ENCODE results near the gene ZMYND11. TPM values are rescaled to one million over a fixed set of nuclear protein-coding genes. Genes with fewer than 3 reads are reported as not detected.
A peak's percentile ranks its signal among the peaks of the same experiment; 100 is the strongest.

The ZMYND11 gene
- total and polyA plus RNA-seq, 2 of the 13 experiments (the other 11 are each of a cell fraction or from before 2014, with no cell fraction given): 17.5 to 38.7 TPM

GRCh38 chr10:88253-88652 is 47.0 kb upstream of the ZMYND11 start:
- peak; percentile 43 for ATAC-seq
- no peaks in the 10 kb centered on the region for H3K79me2 ChIP-seq (ENCODE audit: insufficient read depth, low read length)
- H3K4me2 ChIP-seq (ENCODE audit: low read depth, low read length): no peak overlapping the region
- H3K4me1 ChIP-seq (ENCODE audit: insufficient read depth, low read length): peaks cover 32% of the 10 kb centered on the region
- peaks cover 3% of the 10 kb centered on the region in 2 experiments; a peak in 2 of 5 replicates for H3K27me3 ChIP-seq (ENCODE audit: control insufficient read depth in 1 of 2, insufficient read depth in 2 of 2, low read length in 2 of 2)
- no peak overlapping the region for H3K27ac ChIP-seq (ENCODE audit: extremely low read length, insufficient read depth, low read length)
- peak; percentile 72 for TF ChIP-seq BHLHE40 (IDR thresholded peaks at IDR 0.05; ENCODE audit: low read length)
- TF ChIP-seq ZNF687 (CRISPR knock-in tag; IDR thresholded peaks at IDR 0.05): peak; percentile 32
- TF ChIP-seq ZNF816 (CRISPR knock-in tag; IDR thresholded peaks at IDR 0.05; ENCODE audit: borderline replicate concordance): no peak
- H2AFZ ChIP-seq (ENCODE audit: low read length): no peak overlapping the region
- intact Hi-C loops (cut with micrococcal nuclease; ENCODE audit: unreplicated experiment): no loop called here
- no peak for FAIRE-seq
- DNase-seq (ENCODE audit: low spot score): no peak
- no TSS peak for BruUV-seq (replicated peaks)
- H3K36me3 ChIP-seq (replicated peaks in 1 of 2; ENCODE audit: control insufficient read depth in 1 of 2, insufficient read depth in 2 of 2, low read length in 2 of 2): no peaks in the 10 kb centered on the region
- H3K9me3 ChIP-seq (ENCODE audit: low read length): no peaks in the 10 kb centered on the region
- in situ Hi-C loops (cut with HindIII; ENCODE audit: extremely low pct_ligation_motif_present, low pct_unique_long_range_greater_than_20kb): no loop called here
- POLR2A ChIA-PET: no interaction called here
- H4K20me1 ChIP-seq (ENCODE audit: insufficient read depth, low read length): no peaks in the 10 kb centered on the region
- WGBS (ENCODE audit: low lambda C conversion rate): 9% methylated on average over 3 of the region's 4 CpGs
- H3K4me3 ChIP-seq (replicated peaks in 1 of 3; ENCODE audit: insufficient read depth in 1 of 3, low read depth in 2 of 3, low read length in 3 of 3): no peak overlapping the region
- no peak overlapping the region for H3K9ac ChIP-seq (ENCODE audit: insufficient read depth, low read depth, low read length)
- CTCF ChIA-PET (ENCODE audit: low intra/inter-chr PET ratio, low total read pairs): no interaction called here

- ATAC-seq (no peak), FAIRE-seq (no peak), DNase-seq (ENCODE audit: low spot score) (no peak)
- Histone ChIP-seq H4K20me1 (ENCODE audit: insufficient read depth, low read length) (no peaks in the 10 kb centered on the region), H3K9me3 (ENCODE audit: low read length) (peaks cover 3% of the 10 kb centered on the region; the same call in 1 of the 2 replicates), H3K4me1 (ENCODE audit: insufficient read depth, low read length) (peaks cover 32% of the 10 kb centered on the region), H3K27ac (ENCODE audit: extremely low read length, insufficient read depth, low read length) (no peak overlapping the region), H2AFZ (ENCODE audit: low read length) (no peak overlapping the region), H3K27me3 (ENCODE audit: control insufficient read depth in 1 of 2, insufficient read depth in 2 of 2, low read length in 2 of 2) (peaks cover 3% of the 10 kb centered on the region in 2 experiments; a peak in 2 of 5 replicates), H3K9ac (ENCODE audit: insufficient read depth, low read depth, low read length) (no peak overlapping the region), H3K79me2 (ENCODE audit: insufficient read depth, low read length) (no peaks in the 10 kb centered on the region), H3K36me3 (replicated peaks in 1 of 2; ENCODE audit: control insufficient read depth in 1 of 2, insufficient read depth in 2 of 2, low read length in 2 of 2) (no peaks in the 10 kb centered on the region), H3K4me3 (replicated peaks in 1 of 3; ENCODE audit: insufficient read depth in 1 of 3, low read depth in 2 of 3, low read length in 3 of 3) (no peak overlapping the region), H3K4me2 (ENCODE audit: low read depth, low read length) (no peak overlapping the region)
- WGBS (ENCODE audit: low lambda C conversion rate): 64% methylated on average over 2 of the region's 2 CpGs
- POLR2A ChIA-PET: no interaction called here
- in situ Hi-C loops (cut with HindIII; ENCODE audit: extremely low pct_ligation_motif_present, low pct_unique_long_range_greater_than_20kb): no loop called here
- intact Hi-C loops (cut with micrococcal nuclease; ENCODE audit: unreplicated experiment): no loop called here
- BruUV-seq (replicated peaks): no TSS peak
- CTCF ChIA-PET (ENCODE audit: low intra/inter-chr PET ratio, low total read pairs): no interaction called here
- TF ChIP-seq HNRNPLL (IDR thresholded peaks at IDR 0.05; ENCODE audit: low read depth, low read length, poor library complexity, severe bottlenecking): no peak
- no peak for TF ChIP-seq NFKB2 (CRISPR knock-in tag; IDR thresholded peaks at IDR 0.05; ENCODE audit: borderline replicate concordance)
- no peak for TF ChIP-seq HNRNPK (IDR thresholded peaks at IDR 0.05; ENCODE audit: low read depth, low read length, poor library complexity, severe bottlenecking)
- TF ChIP-seq ATF7-NPFF (CRISPR knock-in tag; IDR thresholded peaks at IDR 0.05; ENCODE audit: low read depth): no peak
- TF ChIP-seq ZNF232 (CRISPR knock-in tag; IDR thresholded peaks at IDR 0.05; ENCODE audit: borderline replicate concordance): no peak
- TF ChIP-seq ZNF776 (CRISPR knock-in tag; IDR thresholded peaks at IDR 0.05): no peak
- TF ChIP-seq ZNF839 (CRISPR knock-in tag; IDR thresholded peaks at IDR 0.05; ENCODE audit: borderline replicate concordance): no peak
- no peak for TF ChIP-seq SPEN (CRISPR knock-in tag; IDR thresholded peaks at IDR 0.05; ENCODE audit: low read depth)
- TF ChIP-seq NPAS2 (CRISPR knock-in tag; IDR thresholded peaks at IDR 0.05; ENCODE audit: borderline replicate concordance): no peak
- TF ChIP-seq ZNF513 (CRISPR knock-in tag; conservative IDR thresholded peaks at IDR 0.05): no peak
- no peak for TF ChIP-seq ZFP82 (CRISPR knock-in tag; IDR thresholded peaks at IDR 0.05; ENCODE audit: borderline replicate concordance)
Measured at GRCh38 chr10:89248-89647, 46.0 kb upstream of the ZMYND11 start.

Measured in HepG2 (cell line).